HG03039 (cell line): ENCODE results near the gene HSPB3.
"Not testable (repeated sequence)": the region's sequence is repeated elsewhere in the genome, so short reads cannot be mapped to it uniquely, and the experiment has no call there.

ENCODE experiments used
- ATAC-seq: cut with Tn5 transposase; IDR thresholded peaks from one replicate; pipeline ENCODE4 v1.9.1; 2021; ENCODE audit warnings: mild to moderate bottlenecking, moderate library complexity; ENCODE audit not compliant: unreplicated experiment

Gene HSPB3

GRCh38 chr5:54454602-54455001 lies 897 bp upstream of the HSPB3 start:
- ATAC-seq: no peak

GRCh38 chr5:54457094-54457862 lies 1.8 kb downstream of the HSPB3 start:
- no peak for ATAC-seq

GRCh38 chr5:54458221-54458620 lies 2.7 kb downstream of the HSPB3 start:
- no peak for ATAC-seq

GRCh38 chr5:54460181-54460919 lies 4.9 kb downstream of the HSPB3 start:
- ATAC-seq: no peak

GRCh38 chr5:54462281-54462680 lies 6.8 kb downstream of the HSPB3 start:
- ATAC-seq: no peak

GRCh38 chr5:54463713-54464112 lies 8.2 kb downstream of the HSPB3 start:
- no peak for ATAC-seq

- no peak for ATAC-seq
These were observed 14.1 kb downstream of the HSPB3 start for GRCh38 chr5:54469622-54470021.

- no peak for ATAC-seq
These were observed 14.6 kb downstream of the HSPB3 start for GRCh38 chr5:54470128-54470527.

GRCh38 chr5:54470677-54471076 lies 15.2 kb downstream of the HSPB3 start:
- no peak for ATAC-seq

- no peak for ATAC-seq
These were observed 15.9 kb downstream of the HSPB3 start for GRCh38 chr5:54471398-54471797.

- ATAC-seq: no peak
These were observed 21.2 kb downstream of the HSPB3 start for GRCh38 chr5:54476682-54477081.

- no peak for ATAC-seq
These were observed 22.5 kb downstream of the HSPB3 start for GRCh38 chr5:54477941-54478478.

- no peak for ATAC-seq
These were observed 24.8 kb downstream of the HSPB3 start for GRCh38 chr5:54480296-54480695.

- no peak for ATAC-seq
These were observed 28.9 kb downstream of the HSPB3 start for GRCh38 chr5:54484219-54484894.

GRCh38 chr5:54485659-54486058 lies 30.2 kb downstream of the HSPB3 start:
- not testable (repeated sequence) for ATAC-seq

GRCh38 chr5:54489648-54489979 lies 34.1 kb downstream of the HSPB3 start:
- not testable (repeated sequence) for ATAC-seq

- ATAC-seq: no peak
These were observed 35.8 kb downstream of the HSPB3 start for GRCh38 chr5:54491326-54491725.

GRCh38 chr5:54492178-54492577 lies 36.7 kb downstream of the HSPB3 start:
- ATAC-seq: no peak

GRCh38 chr5:54495027-54495426 lies 39.5 kb downstream of the HSPB3 start:
- no peak for ATAC-seq
